ENCODE results near the gene HOMER2. TPM values are rescaled to one million over a fixed set of nuclear protein-coding genes. Genes with fewer than 3 reads are reported as not detected.

The HOMER2 gene
- total and polyA plus RNA-seq, 9 of the 15 experiments (the other 6 are each of a cell fraction or from before 2014, with no cell fraction given), result 0.13 to 0.47 (median 0.29) TPM; not detected in 1

DNA sequence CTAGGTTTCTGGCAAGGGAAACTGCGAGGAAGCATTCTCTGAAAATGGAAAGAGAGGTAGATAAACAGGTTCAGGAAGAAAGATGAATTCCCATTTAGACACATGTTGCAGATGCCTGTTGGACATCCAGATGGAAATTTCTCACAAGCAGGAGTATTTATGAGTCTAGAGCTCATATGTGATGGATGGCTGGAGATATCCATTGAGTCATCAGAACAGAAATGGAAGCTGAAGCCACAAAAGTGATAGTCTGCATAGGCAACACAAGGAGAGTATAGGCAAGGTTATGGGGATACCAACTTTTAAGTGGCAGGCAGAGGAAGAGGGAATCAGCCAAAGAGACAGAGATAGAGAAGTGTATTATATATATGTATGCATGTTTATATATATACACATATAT lies 27.2 kb upstream of the HOMER2 start:
- DNase-seq (ENCODE audit: extremely low read depth in 1 of 4, low spot score in 3 of 4) (no peak), FAIRE-seq (no peak), ATAC-seq (no peak)
- Histone ChIP-seq H3K9me3 (replicated peaks; ENCODE audit: control insufficient read depth, insufficient read depth, low read depth, low read length) (no peaks in the 10 kb centered on the region), H3K4me1 (replicated peaks in 1 of 2; ENCODE audit: control insufficient read depth in 2 of 2, insufficient read depth in 2 of 2, low read length in 2 of 2) (no peaks in the 10 kb centered on the region), H3K9me1 (ENCODE audit: control insufficient read depth, insufficient read depth, low read length) (no peaks in the 10 kb centered on the region), H3K79me2 (ENCODE audit: control insufficient read depth, insufficient read depth, low read length) (no peaks in the 10 kb centered on the region), H2AFZ (ENCODE audit: low read depth, low read length) (no peak overlapping the region), H3K36me3 (ENCODE audit: control insufficient read depth, insufficient read depth, low read length) (no peaks in the 10 kb centered on the region; the same call in 2 of the 3 replicates), H3K27ac (ENCODE audit: extremely low read depth, low read depth, low read length) (no peak overlapping the region), H4K20me1 (replicated peaks; ENCODE audit: control insufficient read depth, insufficient read depth, low read length) (no peaks in the 10 kb centered on the region), H3K27me3 (ENCODE audit: control insufficient read depth in 2 of 2, insufficient read depth in 2 of 2, low read length in 2 of 2) (no peaks in the 10 kb centered on the region), H3K4me3 (no peak overlapping the region), H3K4me2 (ENCODE audit: insufficient read depth, low read length) (no peak overlapping the region), H3K9ac (ENCODE audit: insufficient read depth in 1 of 2, low read depth in 2 of 2, low read length in 2 of 2) (no peak overlapping the region)
- ChIA-PET POLR2A (no interaction called here), CTCF (ENCODE audit: low intra/inter-chr PET ratio) (no interaction called here)
- BruUV-seq (replicated peaks), result no TSS peak
- in situ Hi-C loops (cut with MboI) (loop anchor here (10.0 kb wide), 1 partner anchor 125 kb away; no protein-coding TSS in a partner anchor), intact Hi-C loops (cut with micrococcal nuclease) (no loop called here)
- WGBS (ENCODE audit: insufficient coverage, low coverage, missing lambda C conversion rate), result 8% methylated on average over 1 of the region's 1 CpG
- TF ChIP-seq TEAD4 (IDR thresholded peaks at IDR 0.05; ENCODE audit: low read length), result no peak
- TF ChIP-seq TEAD4 (CRISPR knock-in tag; IDR thresholded peaks at IDR 0.05; ENCODE audit: borderline replicate concordance), result no peak
- TF ChIP-seq PHF8 (IDR thresholded peaks at IDR 0.05; ENCODE audit: borderline replicate concordance, low read length), result no peak
- TF ChIP-seq, protein P1, sequence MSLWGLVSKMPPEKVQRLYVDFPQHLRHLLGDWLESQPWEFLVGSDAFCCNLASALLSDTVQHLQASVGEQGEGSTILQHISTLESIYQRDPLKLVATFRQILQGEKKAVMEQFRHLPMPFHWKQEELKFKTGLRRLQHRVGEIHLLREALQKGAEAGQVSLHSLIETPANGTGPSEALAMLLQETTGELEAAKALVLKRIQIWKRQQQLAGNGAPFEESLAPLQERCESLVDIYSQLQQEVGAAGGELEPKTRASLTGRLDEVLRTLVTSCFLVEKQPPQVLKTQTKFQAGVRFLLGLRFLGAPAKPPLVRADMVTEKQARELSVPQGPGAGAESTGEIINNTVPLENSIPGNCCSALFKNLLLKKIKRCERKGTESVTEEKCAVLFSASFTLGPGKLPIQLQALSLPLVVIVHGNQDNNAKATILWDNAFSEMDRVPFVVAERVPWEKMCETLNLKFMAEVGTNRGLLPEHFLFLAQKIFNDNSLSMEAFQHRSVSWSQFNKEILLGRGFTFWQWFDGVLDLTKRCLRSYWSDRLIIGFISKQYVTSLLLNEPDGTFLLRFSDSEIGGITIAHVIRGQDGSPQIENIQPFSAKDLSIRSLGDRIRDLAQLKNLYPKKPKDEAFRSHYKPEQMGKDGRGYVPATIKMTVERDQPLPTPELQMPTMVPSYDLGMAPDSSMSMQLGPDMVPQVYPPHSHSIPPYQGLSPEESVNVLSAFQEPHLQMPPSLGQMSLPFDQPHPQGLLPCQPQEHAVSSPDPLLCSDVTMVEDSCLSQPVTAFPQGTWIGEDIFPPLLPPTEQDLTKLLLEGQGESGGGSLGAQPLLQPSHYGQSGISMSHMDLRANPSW (CRISPR knock-in tag; IDR thresholded peaks at IDR 0.05), result no peak
- TF ChIP-seq BDP1 (IDR thresholded peaks at IDR 0.05; ENCODE audit: insufficient read depth, insufficient read length), result no peak
- no peak for TF ChIP-seq HDGF (IDR thresholded peaks at IDR 0.05)
- TF ChIP-seq, protein P2, sequence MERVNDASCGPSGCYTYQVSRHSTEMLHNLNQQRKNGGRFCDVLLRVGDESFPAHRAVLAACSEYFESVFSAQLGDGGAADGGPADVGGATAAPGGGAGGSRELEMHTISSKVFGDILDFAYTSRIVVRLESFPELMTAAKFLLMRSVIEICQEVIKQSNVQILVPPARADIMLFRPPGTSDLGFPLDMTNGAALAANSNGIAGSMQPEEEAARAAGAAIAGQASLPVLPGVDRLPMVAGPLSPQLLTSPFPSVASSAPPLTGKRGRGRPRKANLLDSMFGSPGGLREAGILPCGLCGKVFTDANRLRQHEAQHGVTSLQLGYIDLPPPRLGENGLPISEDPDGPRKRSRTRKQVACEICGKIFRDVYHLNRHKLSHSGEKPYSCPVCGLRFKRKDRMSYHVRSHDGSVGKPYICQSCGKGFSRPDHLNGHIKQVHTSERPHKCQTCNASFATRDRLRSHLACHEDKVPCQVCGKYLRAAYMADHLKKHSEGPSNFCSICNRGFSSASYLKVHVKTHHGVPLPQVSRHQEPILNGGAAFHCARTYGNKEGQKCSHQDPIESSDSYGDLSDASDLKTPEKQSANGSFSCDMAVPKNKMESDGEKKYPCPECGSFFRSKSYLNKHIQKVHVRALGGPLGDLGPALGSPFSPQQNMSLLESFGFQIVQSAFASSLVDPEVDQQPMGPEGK (CRISPR knock-in tag; IDR thresholded peaks at IDR 0.05; ENCODE audit: borderline replicate concordance), result no peak
- no peak for TF ChIP-seq ASH1L (IDR thresholded peaks at IDR 0.05; ENCODE audit: borderline replicate concordance, low read depth, partially characterized antibody)
- TF ChIP-seq ZNF324 (CRISPR knock-in tag; IDR thresholded peaks at IDR 0.05), result no peak
- TF ChIP-seq, protein P3, sequence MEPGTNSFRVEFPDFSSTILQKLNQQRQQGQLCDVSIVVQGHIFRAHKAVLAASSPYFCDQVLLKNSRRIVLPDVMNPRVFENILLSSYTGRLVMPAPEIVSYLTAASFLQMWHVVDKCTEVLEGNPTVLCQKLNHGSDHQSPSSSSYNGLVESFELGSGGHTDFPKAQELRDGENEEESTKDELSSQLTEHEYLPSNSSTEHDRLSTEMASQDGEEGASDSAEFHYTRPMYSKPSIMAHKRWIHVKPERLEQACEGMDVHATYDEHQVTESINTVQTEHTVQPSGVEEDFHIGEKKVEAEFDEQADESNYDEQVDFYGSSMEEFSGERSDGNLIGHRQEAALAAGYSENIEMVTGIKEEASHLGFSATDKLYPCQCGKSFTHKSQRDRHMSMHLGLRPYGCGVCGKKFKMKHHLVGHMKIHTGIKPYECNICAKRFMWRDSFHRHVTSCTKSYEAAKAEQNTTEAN (CRISPR knock-in tag; IDR thresholded peaks at IDR 0.05), result no peak
- TF ChIP-seq DMBX1 (CRISPR knock-in tag; IDR thresholded peaks at IDR 0.05; ENCODE audit: borderline replicate concordance), result no peak
- no peak for TF ChIP-seq NRF1 (conservative IDR thresholded peaks at IDR 0.05 in 1 of 2, IDR thresholded peaks at IDR 0.05 in 1 of 2)
- no peak for TF ChIP-seq SOX6 (IDR thresholded peaks at IDR 0.05)
- TF ChIP-seq CBX3 (IDR thresholded peaks at IDR 0.05; ENCODE audit: borderline replicate concordance in 1 of 2, low read length in 2 of 2), result no peak
- no peak for TF ChIP-seq ZNF12 (CRISPR knock-in tag; IDR thresholded peaks at IDR 0.05)
- TF ChIP-seq ZKSCAN1 (IDR thresholded peaks at IDR 0.05; ENCODE audit: low read depth, low read length), result no peak
- no peak for TF ChIP-seq MAFF (IDR thresholded peaks at IDR 0.05; ENCODE audit: low read length)

Data from K562 (cell line).